Measurements from ENCODE around the gene ZNF17. TPM values are rescaled to one million over a fixed set of nuclear protein-coding genes. Genes with fewer than 3 reads are reported as not detected.

The ZNF17 gene
- polyA plus RNA-seq, 4 donors = 1.9 to 8.8 (median 2.9) TPM

- Histone ChIP-seq H3K4me3 (ENCODE audit: low read depth in 1 of 3, low read length in 3 of 3) (no peak overlapping the region), H3K4me1 (ENCODE audit: control insufficient read depth in 3 of 3, insufficient read depth in 2 of 3, low read depth in 1 of 3, low read length in 2 of 3) (no peaks in the 10 kb centered on the region), H3K27me3 (ENCODE audit: control insufficient read depth in 3 of 3, insufficient read depth in 3 of 3, low read length in 3 of 3) (no peaks in the 10 kb centered on the region), H3K36me3 (ENCODE audit: control insufficient read depth in 3 of 3, insufficient read depth in 2 of 3, low read depth in 1 of 3, low read length in 3 of 3) (peaks cover 4 to 28% (median 5%) of the 10 kb centered on the region in 3 donors), H3K9me3 (ENCODE audit: control insufficient read depth in 2 of 2, insufficient read depth in 1 of 2, low read depth in 1 of 2, low read length in 1 of 2) (peaks cover 2 to 42% of the 10 kb centered on the region in 2 donors), H3K27ac (ENCODE audit: low read depth in 1 of 3, low read length in 2 of 3) (no peak overlapping the region)
- DNase-seq (no peak), FAIRE-seq (no peak)
- WGBS, 3 donors = 95 to 97% (median 96%) methylated on average over 6 of the region's 6 CpGs
Measured at GRCh38 chr19:57376151-57376550, 34.8 kb upstream of the ZNF17 start.

DNA sequence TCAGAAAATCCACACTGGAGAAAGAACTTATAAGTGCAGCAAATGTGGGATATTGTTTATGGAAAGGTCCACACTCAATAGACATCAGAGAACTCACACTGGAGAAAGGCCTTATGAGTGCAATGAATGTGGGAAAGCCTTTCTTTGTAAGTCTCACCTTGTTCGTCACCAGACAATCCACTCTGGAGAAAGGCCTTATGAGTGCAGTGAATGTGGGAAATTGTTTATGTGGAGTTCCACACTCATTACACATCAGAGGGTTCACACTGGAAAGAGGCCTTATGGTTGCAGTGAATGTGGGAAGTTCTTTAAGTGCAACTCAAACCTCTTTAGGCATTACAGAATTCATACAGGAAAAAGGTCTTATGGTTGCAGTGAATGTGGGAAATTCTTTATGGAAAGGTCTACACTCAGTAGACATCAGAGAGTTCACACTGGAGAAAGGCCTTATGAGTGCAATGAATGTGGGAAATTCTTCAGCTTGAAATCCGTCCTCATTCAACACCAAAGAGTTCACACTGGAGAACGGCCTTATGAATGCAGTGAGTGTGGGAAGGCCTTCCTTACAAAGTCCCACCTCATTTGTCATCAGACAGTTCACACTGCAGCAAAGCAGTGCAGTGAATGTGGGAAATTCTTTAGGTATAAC lies 33.3 kb upstream of the ZNF17 start:
- DNase-seq (no peak), FAIRE-seq (no peak)
- no peak overlapping the region for H3K4me3 ChIP-seq (ENCODE audit: low read depth in 1 of 3, low read length in 3 of 3)
- H3K27ac ChIP-seq (ENCODE audit: low read depth in 1 of 3, low read length in 2 of 3) = no peak overlapping the region
- peaks cover 2 to 42% of the 10 kb centered on the region in 2 donors for H3K9me3 ChIP-seq (ENCODE audit: control insufficient read depth in 2 of 2, insufficient read depth in 1 of 2, low read depth in 1 of 2, low read length in 1 of 2)
- H3K36me3 ChIP-seq (ENCODE audit: control insufficient read depth in 3 of 3, insufficient read depth in 2 of 3, low read depth in 1 of 3, low read length in 3 of 3) = peaks cover 4 to 23% (median 5%) of the 10 kb centered on the region in 3 donors
- WGBS, 3 donors = 94 to 96% (median 95%) methylated on average over 3 of the region's 3 CpGs
- H3K4me1 ChIP-seq (ENCODE audit: control insufficient read depth in 3 of 3, insufficient read depth in 2 of 3, low read depth in 1 of 3, low read length in 2 of 3) = no peaks in the 10 kb centered on the region
- no peaks in the 10 kb centered on the region for H3K27me3 ChIP-seq (ENCODE audit: control insufficient read depth in 3 of 3, insufficient read depth in 3 of 3, low read length in 3 of 3)

DNA sequence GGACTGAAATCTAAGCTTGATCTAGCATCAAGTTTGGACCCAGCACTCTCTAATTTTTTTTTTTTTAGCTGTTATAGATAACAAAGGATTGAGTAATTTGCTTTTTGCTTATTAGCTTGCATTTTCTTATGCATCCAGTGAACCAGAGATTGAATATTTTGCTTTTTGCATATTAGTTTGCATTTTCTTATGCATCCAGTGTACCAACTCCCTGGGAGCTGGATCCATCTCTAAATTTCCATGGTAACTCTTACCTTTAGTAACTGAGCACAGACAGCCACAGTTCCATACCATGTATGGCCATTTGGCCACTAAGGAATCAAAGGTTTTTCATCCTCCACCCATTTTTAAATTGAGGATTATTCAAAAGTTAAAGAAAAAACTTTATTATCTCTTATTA lies 30.0 kb upstream of the ZNF17 start:
- Histone ChIP-seq H3K9me3 (ENCODE audit: control insufficient read depth in 2 of 2, insufficient read depth in 1 of 2, low read depth in 1 of 2, low read length in 1 of 2) (peaks cover 2 to 30% of the 10 kb centered on the region in 2 donors), H3K4me3 (ENCODE audit: low read depth in 1 of 3, low read length in 3 of 3) (no peak overlapping the region), H3K4me1 (ENCODE audit: control insufficient read depth in 3 of 3, insufficient read depth in 2 of 3, low read depth in 1 of 3, low read length in 2 of 3) (no peaks in the 10 kb centered on the region), H3K27me3 (ENCODE audit: control insufficient read depth in 3 of 3, insufficient read depth in 3 of 3, low read length in 3 of 3) (no peaks in the 10 kb centered on the region), H3K36me3 (ENCODE audit: control insufficient read depth in 3 of 3, insufficient read depth in 2 of 3, low read depth in 1 of 3, low read length in 3 of 3) (peaks cover 0 to 6% (median 4%) of the 10 kb centered on the region in 3 donors), H3K27ac (ENCODE audit: low read depth in 1 of 3, low read length in 2 of 3) (no peak overlapping the region)
- FAIRE-seq (no peak), DNase-seq (no peak)

DNA sequence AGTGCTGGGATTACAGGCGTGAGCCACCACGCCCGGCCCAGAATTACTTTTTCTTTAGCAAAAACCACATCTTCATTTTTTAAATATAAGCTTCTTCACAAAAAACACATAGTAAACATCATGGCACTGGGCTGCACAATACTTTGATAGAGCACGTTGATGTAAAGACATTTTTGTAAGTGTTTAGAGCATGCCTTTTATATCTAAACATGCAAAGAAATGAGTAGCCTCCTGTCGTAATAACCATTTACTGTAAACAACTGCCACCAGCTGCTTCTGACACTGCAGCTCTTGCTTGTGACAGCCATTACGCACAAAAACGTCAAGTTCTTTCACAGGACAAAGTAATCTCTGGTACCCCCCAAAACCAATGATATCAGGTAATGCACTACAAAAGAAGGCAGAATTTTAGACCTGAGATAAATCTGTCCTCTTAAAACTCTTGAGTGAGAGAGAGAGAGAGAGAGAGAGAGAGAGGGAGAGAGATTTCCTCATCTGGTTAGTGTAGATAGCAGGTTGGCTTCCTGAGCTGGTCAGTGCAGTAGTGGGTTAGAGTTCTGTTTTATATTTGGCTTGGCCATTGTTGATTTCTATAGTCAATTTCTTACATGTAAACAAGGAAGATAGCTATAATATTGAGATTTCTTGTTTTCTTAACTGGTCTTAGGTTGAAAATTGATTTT lies 28.0 kb upstream of the ZNF17 start:
- FAIRE-seq (no peak), DNase-seq (no peak)
- Histone ChIP-seq H3K27ac (ENCODE audit: low read depth in 1 of 3, low read length in 2 of 3) (no peak overlapping the region), H3K4me3 (ENCODE audit: low read depth in 1 of 3, low read length in 3 of 3) (no peak overlapping the region), H3K27me3 (ENCODE audit: control insufficient read depth in 3 of 3, insufficient read depth in 3 of 3, low read length in 3 of 3) (no peaks in the 10 kb centered on the region), H3K36me3 (ENCODE audit: control insufficient read depth in 3 of 3, insufficient read depth in 2 of 3, low read depth in 1 of 3, low read length in 3 of 3) (no peaks in the 10 kb centered on the region), H3K4me1 (ENCODE audit: control insufficient read depth in 3 of 3, insufficient read depth in 2 of 3, low read depth in 1 of 3, low read length in 2 of 3) (no peaks in the 10 kb centered on the region), H3K9me3 (ENCODE audit: control insufficient read depth in 2 of 2, insufficient read depth in 1 of 2, low read depth in 1 of 2, low read length in 1 of 2) (peaks cover 0 to 10% of the 10 kb centered on the region in 2 donors)
- 67 to 81% (median 80%) methylated on average over 7 of the region's 7 CpGs for WGBS, 3 donors

- FAIRE-seq (no peak), DNase-seq (no peak)
- 59 to 60% (median 59%) methylated on average over 11 of the region's 11 CpGs for WGBS, 3 donors
- Histone ChIP-seq H3K9me3 (ENCODE audit: control insufficient read depth in 2 of 2, insufficient read depth in 1 of 2, low read depth in 1 of 2, low read length in 1 of 2) (peaks cover 0 to 12% of the 10 kb centered on the region in 2 donors), H3K4me1 (ENCODE audit: control insufficient read depth in 3 of 3, insufficient read depth in 2 of 3, low read depth in 1 of 3, low read length in 2 of 3) (peaks cover 0 to 4% (median 0%) of the 10 kb centered on the region in 3 donors), H3K36me3 (ENCODE audit: control insufficient read depth in 3 of 3, insufficient read depth in 2 of 3, low read depth in 1 of 3, low read length in 3 of 3) (peaks cover 0 to 12% (median 3%) of the 10 kb centered on the region in 3 donors), H3K27me3 (ENCODE audit: control insufficient read depth in 3 of 3, insufficient read depth in 3 of 3, low read length in 3 of 3) (no peaks in the 10 kb centered on the region), H3K4me3 (ENCODE audit: low read depth in 1 of 3, low read length in 3 of 3) (peak overlapping the region in 2 of 3 donors; percentile 73 to 89), H3K27ac (ENCODE audit: low read depth in 1 of 3, low read length in 2 of 3) (peak overlapping the region in 2 of 3 donors; percentile 67 to 96)
Measured at GRCh38 chr19:57389194-57389729, 21.7 kb upstream of the ZNF17 start.

GRCh38 chr19:57389730-57390598 lies 21.0 kb upstream of the ZNF17 start, which contains the start of gene ZNF548:
Gene ZNF548, plus strand, starts transcription at chr19:57389854. Its CDS starts 246 bp downstream, at chr19:57390100.
- peak within 1 kb of the TSS; percentile 51 to 96 (median 90) for H3K27ac ChIP-seq (ENCODE audit: low read depth in 1 of 3, low read length in 2 of 3)
- H3K27me3 ChIP-seq (ENCODE audit: control insufficient read depth in 3 of 3, insufficient read depth in 3 of 3, low read length in 3 of 3) = no peaks in the 10 kb centered on the region
- peak within 1 kb of the TSS; percentile 61 to 89 (median 73) for H3K4me3 ChIP-seq (ENCODE audit: low read depth in 1 of 3, low read length in 3 of 3)
- peak; percentile 96 to 99 for DNase-seq
- 1% methylated on average over 50 of the region's 50 CpGs for WGBS, 3 donors
- no peak for FAIRE-seq
- peaks cover 0 to 16% (median 5%) of the 10 kb centered on the region in 3 donors for H3K36me3 ChIP-seq (ENCODE audit: control insufficient read depth in 3 of 3, insufficient read depth in 2 of 3, low read depth in 1 of 3, low read length in 3 of 3)
- H3K4me1 ChIP-seq (ENCODE audit: control insufficient read depth in 3 of 3, insufficient read depth in 2 of 3, low read depth in 1 of 3, low read length in 2 of 3) = peaks cover 0 to 4% (median 0%) of the 10 kb centered on the region in 3 donors
- H3K9me3 ChIP-seq (ENCODE audit: control insufficient read depth in 2 of 2, insufficient read depth in 1 of 2, low read depth in 1 of 2, low read length in 1 of 2) = peaks cover 0 to 18% of the 10 kb centered on the region in 2 donors

- H3K4me1 ChIP-seq (ENCODE audit: control insufficient read depth in 3 of 3, insufficient read depth in 2 of 3, low read depth in 1 of 3, low read length in 2 of 3) = peaks cover 0 to under 1% (median 0%) of the 10 kb centered on the region in 3 donors
- FAIRE-seq (no peak), DNase-seq (no peak)
- peaks cover 0 to 53% of the 10 kb centered on the region in 2 donors for H3K9me3 ChIP-seq (ENCODE audit: control insufficient read depth in 2 of 2, insufficient read depth in 1 of 2, low read depth in 1 of 2, low read length in 1 of 2)
- H3K27me3 ChIP-seq (ENCODE audit: control insufficient read depth in 3 of 3, insufficient read depth in 3 of 3, low read length in 3 of 3) = no peaks in the 10 kb centered on the region
- WGBS, 3 donors = 92% methylated on average over 5 of the region's 5 CpGs
- H3K36me3 ChIP-seq (ENCODE audit: control insufficient read depth in 3 of 3, insufficient read depth in 2 of 3, low read depth in 1 of 3, low read length in 3 of 3) = peaks cover 10 to 46% (median 44%) of the 10 kb centered on the region in 3 donors
- H3K27ac ChIP-seq (ENCODE audit: low read depth in 1 of 3, low read length in 2 of 3) = no peak overlapping the region
- H3K4me3 ChIP-seq (ENCODE audit: low read depth in 1 of 3, low read length in 3 of 3) = no peak overlapping the region
Measured at GRCh38 chr19:57395710-57396109, 15.3 kb upstream of the ZNF17 start.

GRCh38 chr19:57398868-57399267 lies 12.1 kb upstream of the ZNF17 start:
- FAIRE-seq = no peak

More at GRCh38 chr19:57398868-57399267, 12.1 kb upstream of the ZNF17 start:
- Histone ChIP-seq H3K4me1 (ENCODE audit: control insufficient read depth in 3 of 3, insufficient read depth in 2 of 3, low read depth in 1 of 3, low read length in 2 of 3) (no peaks in the 10 kb centered on the region), H3K27ac (ENCODE audit: low read depth in 1 of 3, low read length in 2 of 3) (no peak overlapping the region), H3K9me3 (ENCODE audit: control insufficient read depth in 2 of 2, insufficient read depth in 1 of 2, low read depth in 1 of 2, low read length in 1 of 2) (peaks cover 0 to 61% of the 10 kb centered on the region in 2 donors), H3K4me3 (ENCODE audit: low read depth in 1 of 3, low read length in 3 of 3) (no peak overlapping the region), H3K27me3 (ENCODE audit: control insufficient read depth in 3 of 3, insufficient read depth in 3 of 3, low read length in 3 of 3) (no peaks in the 10 kb centered on the region), H3K36me3 (ENCODE audit: control insufficient read depth in 3 of 3, insufficient read depth in 2 of 3, low read depth in 1 of 3, low read length in 3 of 3) (peaks cover 10 to 43% (median 42%) of the 10 kb centered on the region in 3 donors)
- 96 to 97% (median 97%) methylated on average over 5 of the region's 5 CpGs for WGBS, 3 donors
- DNase-seq = no peak
